Measurements from ENCODE around the gene PTPN23. TPM values are rescaled to one million over a fixed set of nuclear protein-coding genes. Genes with fewer than 3 reads are reported as not detected.

PTPN23 gene
- total and polyA plus RNA-seq, 3 donors from 2014 or later: 30.5 to 141 (median 89.3) TPM

GRCh38 chr3:47443611-47443995 is 62.8 kb downstream of the PTPN23 start:
- WGBS, 2 donors: 41 to 69% methylated on average over 5 of the region's 5 CpGs

GRCh38 chr3:47444103-47444502 is 63.3 kb downstream of the PTPN23 start:
- Histone ChIP-seq H3K4me3 (no peak overlapping the region), H3K4me1 (peaks cover 23% of the 10 kb centered on the region), H3K36me3 (ENCODE audit: low read depth, missing control alignments) (no peaks in the 10 kb centered on the region), H3K9me3 (no peaks in the 10 kb centered on the region), H3K27ac (peak overlapping the region; percentile 66 to 67), H3K27me3 (no peaks in the 10 kb centered on the region)
- TF ChIP-seq CTCF (IDR thresholded peaks at IDR 0.05) (no peak), POLR2A (IDR thresholded peaks at IDR 0.05) (no peak)
- 79 to 81% methylated on average over 5 of the region's 5 CpGs for WGBS, 2 donors
- intact Hi-C loops (cut with DNase I; ENCODE audit: low total_unique reads): no loop called here
- no peak for DNase-seq

More at GRCh38 chr3:47443611-47443995, 62.8 kb downstream of the PTPN23 start:
- intact Hi-C loops (cut with DNase I; ENCODE audit: low total_unique reads): no loop called here
- H3K4me1 ChIP-seq: peaks cover 23% of the 10 kb centered on the region
- peak overlapping the region; percentile 66 to 67 for H3K27ac ChIP-seq
- no peak overlapping the region for H3K4me3 ChIP-seq
- no peaks in the 10 kb centered on the region for H3K36me3 ChIP-seq (ENCODE audit: low read depth, missing control alignments)
- H3K27me3 ChIP-seq: no peaks in the 10 kb centered on the region
- no peak for DNase-seq
- no peaks in the 10 kb centered on the region for H3K9me3 ChIP-seq
- TF ChIP-seq CTCF (IDR thresholded peaks at IDR 0.05) (no peak), POLR2A (IDR thresholded peaks at IDR 0.05) (no peak)

- DNase-seq: peak; percentile 37
- no peaks in the 10 kb centered on the region for H3K9me3 ChIP-seq
- no peak overlapping the region for H3K4me3 ChIP-seq
- peaks cover 4% of the 10 kb centered on the region for H3K4me1 ChIP-seq
- TF ChIP-seq CTCF (IDR thresholded peaks at IDR 0.05): no peak
- no peak for TF ChIP-seq POLR2A (IDR thresholded peaks at IDR 0.05)
- no peak overlapping the region for H3K27ac ChIP-seq
- 73 to 91% methylated on average over 4 of the region's 4 CpGs for WGBS, 2 donors
- intact Hi-C loops (cut with DNase I; ENCODE audit: low total_unique reads): no loop called here
- H3K36me3 ChIP-seq (ENCODE audit: low read depth, missing control alignments): no peaks in the 10 kb centered on the region
- no peaks in the 10 kb centered on the region for H3K27me3 ChIP-seq
Observed at GRCh38 chr3:47452453-47453215, 71.8 kb downstream of the PTPN23 start.

GRCh38 chr3:47455806-47456452 is 75.1 kb downstream of the PTPN23 start:
- peaks cover 11% of the 10 kb centered on the region for H3K4me1 ChIP-seq
- TF ChIP-seq CTCF (IDR thresholded peaks at IDR 0.05): no peak
- H3K27me3 ChIP-seq: no peaks in the 10 kb centered on the region
- H3K36me3 ChIP-seq (ENCODE audit: low read depth, missing control alignments): no peaks in the 10 kb centered on the region
- H3K9me3 ChIP-seq: no peaks in the 10 kb centered on the region
- peak overlapping the region in 1 of 2 donors; percentile 55 for H3K27ac ChIP-seq
- WGBS, 2 donors: 77 to 88% methylated on average over 3 of the region's 3 CpGs
- intact Hi-C loops (cut with DNase I; ENCODE audit: low total_unique reads): no loop called here
- peak; percentile 6 for DNase-seq
- H3K4me3 ChIP-seq: no peak overlapping the region

All from testis (tissue), 3 donors.